Prostate gland (tissue), 2 donors: ENCODE measurements around the gene CSNK1A1.

Source experiments
- POLR2A ChIP-seq: fragments of 450-650 bp; IDR thresholded peaks from one replicate; pipeline ENCODE4 v1.6.1; 2016; ENCODE audit warnings: antibody characterized with exemption, mild to moderate bottlenecking
- TF ChIP-seq, protein P1 (sequence below), 4 experiments: fragments of 200-600 bp in 2 of 4; fragments of 450-650 bp in 2 of 4; sonication (generic) in 2 of 4; IDR thresholded peaks; 1 replicate in 3 of 4; 2 replicates in 1 of 4; pipeline ENCODE4 v1.5.1; 2016 to 2019; ENCODE audit warnings: antibody characterized with exemption in 4 of 4, mild to moderate bottlenecking in 2 of 4, moderate library complexity in 2 of 4

DNA sequence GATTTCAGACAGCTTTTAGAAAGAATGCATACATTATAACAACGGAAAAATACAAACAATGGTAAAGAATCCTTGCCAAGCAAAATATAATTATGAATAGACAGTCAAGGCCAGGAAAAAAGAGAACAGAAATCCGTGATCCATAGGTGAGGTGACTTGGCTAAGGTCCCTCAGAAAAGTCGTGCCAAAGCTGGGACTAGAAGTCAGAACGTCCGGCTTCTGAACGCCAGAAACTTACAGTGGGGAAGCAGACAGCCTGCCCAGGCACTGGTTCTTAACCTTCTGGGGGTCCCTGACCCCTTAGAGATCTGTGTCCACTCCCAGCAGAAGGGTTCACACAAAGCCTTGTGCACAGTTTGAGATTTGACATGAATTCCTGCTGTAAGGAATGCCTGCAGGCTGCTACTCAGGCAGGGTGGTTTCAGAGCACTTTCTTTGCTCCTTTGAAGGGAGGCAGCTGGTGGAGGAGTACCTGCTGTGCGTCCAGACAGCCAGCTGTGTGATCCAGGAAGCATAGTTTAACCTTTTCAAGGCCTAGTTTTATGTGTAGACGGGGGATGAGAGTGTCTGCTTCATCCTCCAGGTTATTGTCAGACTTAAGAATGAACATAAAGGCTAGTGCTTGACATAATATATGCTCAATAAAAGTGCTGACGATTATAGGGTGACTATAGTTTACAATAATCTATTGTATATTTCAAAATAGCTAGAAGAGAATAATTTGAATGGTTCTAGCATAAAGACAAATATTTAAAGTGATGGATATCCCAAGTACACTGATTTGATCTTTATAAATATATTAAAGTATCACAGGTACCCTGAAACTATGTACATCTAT lies 30.9 kb upstream of the CSNK1A1 start:
- TF ChIP-seq, protein P1, sequence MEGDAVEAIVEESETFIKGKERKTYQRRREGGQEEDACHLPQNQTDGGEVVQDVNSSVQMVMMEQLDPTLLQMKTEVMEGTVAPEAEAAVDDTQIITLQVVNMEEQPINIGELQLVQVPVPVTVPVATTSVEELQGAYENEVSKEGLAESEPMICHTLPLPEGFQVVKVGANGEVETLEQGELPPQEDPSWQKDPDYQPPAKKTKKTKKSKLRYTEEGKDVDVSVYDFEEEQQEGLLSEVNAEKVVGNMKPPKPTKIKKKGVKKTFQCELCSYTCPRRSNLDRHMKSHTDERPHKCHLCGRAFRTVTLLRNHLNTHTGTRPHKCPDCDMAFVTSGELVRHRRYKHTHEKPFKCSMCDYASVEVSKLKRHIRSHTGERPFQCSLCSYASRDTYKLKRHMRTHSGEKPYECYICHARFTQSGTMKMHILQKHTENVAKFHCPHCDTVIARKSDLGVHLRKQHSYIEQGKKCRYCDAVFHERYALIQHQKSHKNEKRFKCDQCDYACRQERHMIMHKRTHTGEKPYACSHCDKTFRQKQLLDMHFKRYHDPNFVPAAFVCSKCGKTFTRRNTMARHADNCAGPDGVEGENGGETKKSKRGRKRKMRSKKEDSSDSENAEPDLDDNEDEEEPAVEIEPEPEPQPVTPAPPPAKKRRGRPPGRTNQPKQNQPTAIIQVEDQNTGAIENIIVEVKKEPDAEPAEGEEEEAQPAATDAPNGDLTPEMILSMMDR (IDR thresholded peaks at IDR 0.05), result no peak
- no peak for TF ChIP-seq POLR2A
